H9 (cell line): ENCODE results near the gene WFDC5. TPM values are rescaled to one million over a fixed set of nuclear protein-coding genes. Genes with fewer than 3 reads are reported as not detected.

Experiments used
- DNase-seq: peaks from one replicate; pipeline ENCODE4 v3.0.0-alpha.2; 2017
- H2AFZ ChIP-seq: one replicate; pipeline ENCODE4 v1.6.1; 2013; ENCODE audit warnings: mild to moderate bottlenecking, low read length, control low read depth, moderate library complexity
- H2AK5ac ChIP-seq: 2 replicates; pipeline ENCODE4 v1.6.1; 2013; ENCODE audit warnings: low read length, control low read depth, mixed read lengths; ENCODE audit not compliant: insufficient read length
- H2BK120ac ChIP-seq: one replicate; pipeline ENCODE4 v1.6.1; 2013; ENCODE audit warnings: low read depth, mild to moderate bottlenecking, low read length, control low read depth, inconsistent platforms; ENCODE audit not compliant: poor library complexity, severe bottlenecking
- H2BK12ac ChIP-seq: 2 replicates; pipeline ENCODE4 v1.6.1; 2013; ENCODE audit warnings: low read length, control low read depth, mixed read lengths, low read depth; ENCODE audit not compliant: insufficient read length
- H2BK15ac ChIP-seq: 2 replicates; pipeline ENCODE4 v1.6.1; 2013; ENCODE audit warnings: low read depth, low read length, control low read depth
- H2BK20ac ChIP-seq: one replicate; pipeline ENCODE4 v1.6.1; 2013; ENCODE audit warnings: low read depth, mild to moderate bottlenecking, low read length, control low read depth, inconsistent platforms; ENCODE audit not compliant: poor library complexity, severe bottlenecking
- H2BK5ac ChIP-seq: 2 replicates; pipeline ENCODE4 v1.6.1; 2013; ENCODE audit warnings: low read length, control low read depth, mixed read lengths; ENCODE audit not compliant: insufficient read length
- H3K14ac ChIP-seq: 2 replicates; pipeline ENCODE4 v1.6.1; 2013; ENCODE audit warnings: low read length, control low read depth; ENCODE audit not compliant: insufficient read depth
- H3K18ac ChIP-seq: 2 replicates; pipeline ENCODE4 v1.6.1; 2013; ENCODE audit warnings: low read depth, mild to moderate bottlenecking, mixed read lengths, low read length, control low read depth; ENCODE audit not compliant: insufficient read length
- H3K23ac ChIP-seq: 2 replicates; pipeline ENCODE4 v1.6.1; 2013; ENCODE audit warnings: low read length, control low read depth, mixed read lengths, low read depth; ENCODE audit not compliant: insufficient read length
- H3K23me2 ChIP-seq: 2 replicates; pipeline ENCODE4 v1.6.1; 2013; ENCODE audit warnings: low read depth, mild to moderate bottlenecking, mixed read lengths, low read length, control low read depth; ENCODE audit not compliant: insufficient read length, poor library complexity, severe bottlenecking
- H3K27ac ChIP-seq: 2 replicates; pipeline ENCODE4 v1.5.1; 2013; ENCODE audit warnings: low read length, control low read depth, mixed read lengths, low read depth; ENCODE audit not compliant: insufficient read length
- H3K27me3 ChIP-seq: 2 replicates; pipeline ENCODE4 v1.6.1; 2013; ENCODE audit warnings: low read length, control low read depth, inconsistent platforms; ENCODE audit not compliant: insufficient read depth
- H3K4ac ChIP-seq: 2 replicates; pipeline ENCODE4 v1.6.1; 2013; ENCODE audit warnings: low read depth, mild to moderate bottlenecking, control low read depth, inconsistent platforms, low read length, moderate library complexity
- H3K4me1 ChIP-seq: 2 replicates; pipeline ENCODE4 v1.6.1; 2013; ENCODE audit warnings: low read length, control low read depth, inconsistent platforms; ENCODE audit not compliant: insufficient read depth
- H3K4me2 ChIP-seq: 2 replicates; pipeline ENCODE4 v1.6.1; 2013; ENCODE audit warnings: low read length, control low read depth, mixed read lengths; ENCODE audit not compliant: insufficient read length, insufficient read depth
- H3K56ac ChIP-seq: 2 replicates; pipeline ENCODE4 v1.6.1; 2013; ENCODE audit warnings: low read depth, mild to moderate bottlenecking, mixed read lengths, low read length, control low read depth; ENCODE audit not compliant: insufficient read length
- H3K79me1 ChIP-seq: 2 replicates; pipeline ENCODE4 v1.6.1; 2013; ENCODE audit warnings: low read depth, mild to moderate bottlenecking, moderate library complexity, low read length, control low read depth, inconsistent platforms; ENCODE audit not compliant: insufficient read depth, poor library complexity, severe bottlenecking
- H3K79me2 ChIP-seq: 2 replicates; pipeline ENCODE4 v1.6.1; 2013; ENCODE audit warnings: low read length, control low read depth, inconsistent platforms; ENCODE audit not compliant: insufficient read depth
- H3K9ac ChIP-seq: 2 replicates; pipeline ENCODE4 v1.6.1; 2013; ENCODE audit warnings: low read length, control low read depth, mixed read lengths; ENCODE audit not compliant: insufficient read length; ENCODE audit errors: extremely low read depth
- H3K9me3 ChIP-seq: one replicate; pipeline ENCODE4 v1.6.1; 2013; ENCODE audit warnings: low read depth, low read length, inconsistent platforms; ENCODE audit not compliant: control insufficient read depth
- H3T11ph ChIP-seq: one replicate; pipeline ENCODE4 v1.6.1; 2013; ENCODE audit warnings: mild to moderate bottlenecking, low read length, control low read depth, inconsistent platforms
- H4K20me1 ChIP-seq: one replicate; pipeline ENCODE4 v1.6.1; 2013; ENCODE audit not compliant: control insufficient read depth, insufficient read length, insufficient read depth
- H4K5ac ChIP-seq: 2 replicates; pipeline ENCODE4 v1.6.1; 2013; ENCODE audit warnings: low read depth, mild to moderate bottlenecking, mixed read lengths, low read length, control low read depth; ENCODE audit not compliant: insufficient read length
- H4K8ac ChIP-seq: replicated peaks from 2 replicates; pipeline ENCODE4 v1.6.1; 2013; ENCODE audit warnings: low read length, control low read depth, mixed read lengths, low read depth; ENCODE audit not compliant: insufficient read length
- H4K91ac ChIP-seq: 2 replicates; pipeline ENCODE4 v1.6.1; 2013; ENCODE audit warnings: low read depth, mild to moderate bottlenecking, moderate library complexity, mixed read lengths, low read length, control low read depth; ENCODE audit not compliant: insufficient read length
- H3K27ac Mint-ChIP-seq, 3 experiments: 2 replicates in 2 of 3; 3 replicates in 1 of 3; pipeline ENCODE4 v1.8.0; 2020 to 2021; ENCODE audit warnings: mixed read lengths in 3 of 3, mild to moderate bottlenecking in 1 of 3, moderate library complexity in 1 of 3
- H3K27me3 Mint-ChIP-seq: 2 replicates; pipeline ENCODE4 v1.8.0; 2021; ENCODE audit warnings: low read depth, mild to moderate bottlenecking, moderate library complexity, mixed read lengths
- H3K36me3 Mint-ChIP-seq, 3 experiments: 2 replicates in 2 of 3; 3 replicates in 1 of 3; pipeline ENCODE4 v1.8.0; 2020 to 2021; ENCODE audit warnings: low read depth in 3 of 3, mixed read lengths in 3 of 3; ENCODE audit not compliant: insufficient read depth in 1 of 3
- H3K4me1 Mint-ChIP-seq, 2 experiments: 2 replicates each; pipeline ENCODE4 v1.8.0; 2020; ENCODE audit warnings: mixed read lengths in 2 of 2
- H3K4me3 Mint-ChIP-seq, 2 experiments: 2 replicates in 1 of 2; 3 replicates in 1 of 2; pipeline ENCODE4 v1.8.0; 2020 to 2021; ENCODE audit warnings: mild to moderate bottlenecking in 2 of 2, mixed read lengths in 2 of 2, moderate library complexity in 1 of 2
- H3K9me3 Mint-ChIP-seq, 2 experiments: 2 replicates in 1 of 2; 3 replicates in 1 of 2; pipeline ENCODE4 v1.8.0; 2020; ENCODE audit warnings: mild to moderate bottlenecking in 2 of 2, mixed read lengths in 2 of 2, moderate library complexity in 1 of 2
- WGBS: extraction: QIAGEN DNeasy Blood & Tissue Kit; methylation state at CpG from one replicate; pipeline ENCODE4 v1.1.7; 2013; ENCODE audit warnings: missing lambda C conversion rate, low lambda C conversion rate, mixed read lengths; ENCODE audit not compliant: insufficient read length; ENCODE audit errors: extremely low coverage; 5-methylcytosine and 5-hydroxymethylcytosine counted together
- total RNA-seq: library from RNA; stranded (reverse); gene quantifications from 2 replicates; pipeline ENCODE4 v1.2.1, GENCODE V29; 2021
- TF ChIP-seq, protein P1 (sequence below): fragments of 200-600 bp; sonication (generic); conservative IDR thresholded peaks from 3 replicates; pipeline ENCODE4 v1.8.0; 2021; ENCODE audit warnings: antibody characterized with exemption, mild to moderate bottlenecking

WFDC5 gene
- total RNA-seq, 1 experiment from 2014 or later = not detected

DNA sequence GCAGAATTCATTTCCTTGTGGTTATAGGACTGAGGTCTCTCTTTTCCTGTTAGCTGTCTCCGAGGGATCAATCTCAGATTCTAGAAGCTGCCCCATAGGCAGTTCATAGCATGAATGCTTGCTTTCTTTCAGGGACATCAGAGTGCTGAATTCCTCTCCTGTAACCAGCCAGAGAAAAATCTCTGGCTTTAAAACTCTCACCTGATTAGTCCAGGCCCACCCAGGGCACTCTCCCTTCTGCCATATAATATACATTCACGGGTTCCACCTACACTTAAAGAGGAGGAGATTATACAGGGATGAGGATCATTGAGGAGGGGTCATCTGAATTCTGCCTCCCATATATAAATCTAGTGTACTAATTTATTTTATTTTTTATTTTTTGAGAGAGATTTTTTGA, 11.9 kb downstream of the WFDC5 start:
- Histone ChIP-seq H3K56ac (no peak overlapping the region), H2AFZ (no peak overlapping the region), H3K79me2 (no peaks in the 10 kb centered on the region), H4K5ac (no peak overlapping the region), H2AK5ac (no peak overlapping the region), H4K20me1 (no peaks in the 10 kb centered on the region), H3K4me1 (no peaks in the 10 kb centered on the region; the same call in 1 of the 2 replicates), H3K79me1 (no peaks in the 10 kb centered on the region), H3K4ac (no peak overlapping the region), H2BK12ac (no peak overlapping the region), H3K18ac (no peak overlapping the region), H2BK15ac (no peak overlapping the region), H3K4me2 (no peak overlapping the region), H3K27me3 (no peaks in the 10 kb centered on the region; the same call in 1 of the 2 replicates), H4K8ac (no peak overlapping the region), H3K23ac (no peak overlapping the region), H2BK20ac (no peak overlapping the region), H3T11ph (no peak overlapping the region), H2BK120ac (no peak overlapping the region), H3K9me3 (no peaks in the 10 kb centered on the region), H3K14ac (no peak overlapping the region), H4K91ac (no peak overlapping the region), H3K9ac (no peak overlapping the region), H3K27ac (no peak overlapping the region), H3K23me2 (no peaks in the 10 kb centered on the region), H2BK5ac (no peak overlapping the region)
- H3K27me3 Mint-ChIP-seq = peaks cover 38% of the 10 kb centered on the region
- no CpG with 5 or more reads among the region's 2 CpGs for WGBS
- no peak for DNase-seq
- H3K4me3 Mint-ChIP-seq = no peak overlapping the region
- no peaks in the 10 kb centered on the region; a peak in 1 of 7 replicates for H3K36me3 Mint-ChIP-seq
- H3K9me3 Mint-ChIP-seq = no peaks in the 10 kb centered on the region; a peak in 1 of 5 replicates
- TF ChIP-seq, protein P1, sequence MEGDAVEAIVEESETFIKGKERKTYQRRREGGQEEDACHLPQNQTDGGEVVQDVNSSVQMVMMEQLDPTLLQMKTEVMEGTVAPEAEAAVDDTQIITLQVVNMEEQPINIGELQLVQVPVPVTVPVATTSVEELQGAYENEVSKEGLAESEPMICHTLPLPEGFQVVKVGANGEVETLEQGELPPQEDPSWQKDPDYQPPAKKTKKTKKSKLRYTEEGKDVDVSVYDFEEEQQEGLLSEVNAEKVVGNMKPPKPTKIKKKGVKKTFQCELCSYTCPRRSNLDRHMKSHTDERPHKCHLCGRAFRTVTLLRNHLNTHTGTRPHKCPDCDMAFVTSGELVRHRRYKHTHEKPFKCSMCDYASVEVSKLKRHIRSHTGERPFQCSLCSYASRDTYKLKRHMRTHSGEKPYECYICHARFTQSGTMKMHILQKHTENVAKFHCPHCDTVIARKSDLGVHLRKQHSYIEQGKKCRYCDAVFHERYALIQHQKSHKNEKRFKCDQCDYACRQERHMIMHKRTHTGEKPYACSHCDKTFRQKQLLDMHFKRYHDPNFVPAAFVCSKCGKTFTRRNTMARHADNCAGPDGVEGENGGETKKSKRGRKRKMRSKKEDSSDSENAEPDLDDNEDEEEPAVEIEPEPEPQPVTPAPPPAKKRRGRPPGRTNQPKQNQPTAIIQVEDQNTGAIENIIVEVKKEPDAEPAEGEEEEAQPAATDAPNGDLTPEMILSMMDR = no peak
- H3K27ac Mint-ChIP-seq = no peak overlapping the region
- H3K4me1 Mint-ChIP-seq = peaks cover 11% of the 10 kb centered on the region in 2 experiments
